CD1c-positive myeloid dendritic cell (primary cell): ENCODE measurements around the gene TP63.

Experiments
- DNase-seq: peaks from one replicate; pipeline ENCODE4 v3.0.0-alpha.2; 2016; ENCODE audit errors: extremely low spot score

The TP63 gene

GRCh38 chr3:189809583-189809982, 178.4 kb downstream of the TP63 start:
- no peak for DNase-seq

GRCh38 chr3:189812806-189813465, 181.7 kb downstream of the TP63 start:
- DNase-seq, result no peak

- DNase-seq, result no peak
Observed at GRCh38 chr3:189813647-189814240, 182.6 kb downstream of the TP63 start.

- no peak for DNase-seq
Observed at GRCh38 chr3:189820365-189820720, 189.2 kb downstream of the TP63 start.

- no peak for DNase-seq
Observed at GRCh38 chr3:189821262-189821661, 190.1 kb downstream of the TP63 start.

- DNase-seq, result no peak
Observed at GRCh38 chr3:189822726-189823125, 191.5 kb downstream of the TP63 start.

- DNase-seq, result no peak
Observed at GRCh38 chr3:189824629-189825312, 193.6 kb downstream of the TP63 start.

- DNase-seq, result no peak
Observed at GRCh38 chr3:189826566-189826965, 195.4 kb downstream of the TP63 start.

GRCh38 chr3:189827108-189827507, 195.9 kb downstream of the TP63 start:
- no peak for DNase-seq

- no peak for DNase-seq
Observed at GRCh38 chr3:189830401-189830800, 199.2 kb downstream of the TP63 start.

- no peak for DNase-seq
Observed at GRCh38 chr3:189833266-189833665, 202.1 kb downstream of the TP63 start.

GRCh38 chr3:189833996-189834395, 202.8 kb downstream of the TP63 start:
- DNase-seq, result no peak

GRCh38 chr3:189834462-189834861, 203.3 kb downstream of the TP63 start:
- no peak for DNase-seq

- DNase-seq, result no peak
Observed at GRCh38 chr3:189836795-189837194, 205.6 kb downstream of the TP63 start.

GRCh38 chr3:189838291-189838690, 207.1 kb downstream of the TP63 start:
- no peak for DNase-seq

- no peak for DNase-seq
Observed at GRCh38 chr3:189839576-189839975, 208.4 kb downstream of the TP63 start.

- DNase-seq, result no peak
Observed at GRCh38 chr3:189841473-189842205, 210.4 kb downstream of the TP63 start.

- no peak for DNase-seq
Observed at GRCh38 chr3:189842681-189843602, 211.8 kb downstream of the TP63 start.

GRCh38 chr3:189845069-189845468, 213.9 kb downstream of the TP63 start:
- no peak for DNase-seq

- DNase-seq, result no peak
Observed at GRCh38 chr3:189848395-189849040, 217.3 kb downstream of the TP63 start.

GRCh38 chr3:189849262-189849661, 218.1 kb downstream of the TP63 start:
- no peak for DNase-seq
